ENCODE results near the gene EN2. TPM values are rescaled to one million over a fixed set of nuclear protein-coding genes. Genes with fewer than 3 reads are reported as not detected.

Gene EN2
- total RNA-seq, 4 donors from 2014 or later: 0.15 to 2.1 TPM; not detected in 2

DNA sequence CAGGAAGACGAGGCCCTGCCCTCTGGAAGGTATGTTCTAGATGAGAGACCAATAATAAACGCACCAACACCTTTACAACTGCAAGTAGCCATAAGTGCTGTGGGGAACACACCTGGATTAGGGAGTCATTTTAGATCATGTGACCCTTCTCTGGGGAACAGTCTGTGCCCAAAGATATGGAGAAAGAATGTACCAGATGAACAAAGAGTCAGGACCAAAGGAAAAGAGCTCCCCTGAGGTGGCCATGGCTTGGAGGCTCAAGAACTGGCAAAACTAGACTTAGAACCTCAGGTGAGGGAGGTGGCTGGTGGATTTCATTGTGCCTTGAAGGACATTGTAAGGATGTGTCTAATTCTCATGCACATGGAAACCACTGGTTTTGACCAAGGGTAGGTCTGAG lies 10.3 kb upstream of the EN2 start:
- no peak overlapping the region for H3K4me3 ChIP-seq
- H3K4me1 ChIP-seq: peaks cover 0 to 7% of the 10 kb centered on the region in 2 donors
- H3K27ac ChIP-seq: no peak overlapping the region
- H3K9me3 ChIP-seq: no peaks in the 10 kb centered on the region
- peaks cover 0 to 47% of the 10 kb centered on the region in 2 donors for H3K27me3 ChIP-seq
- DNase-seq: no peak
- TF ChIP-seq, protein P1, sequence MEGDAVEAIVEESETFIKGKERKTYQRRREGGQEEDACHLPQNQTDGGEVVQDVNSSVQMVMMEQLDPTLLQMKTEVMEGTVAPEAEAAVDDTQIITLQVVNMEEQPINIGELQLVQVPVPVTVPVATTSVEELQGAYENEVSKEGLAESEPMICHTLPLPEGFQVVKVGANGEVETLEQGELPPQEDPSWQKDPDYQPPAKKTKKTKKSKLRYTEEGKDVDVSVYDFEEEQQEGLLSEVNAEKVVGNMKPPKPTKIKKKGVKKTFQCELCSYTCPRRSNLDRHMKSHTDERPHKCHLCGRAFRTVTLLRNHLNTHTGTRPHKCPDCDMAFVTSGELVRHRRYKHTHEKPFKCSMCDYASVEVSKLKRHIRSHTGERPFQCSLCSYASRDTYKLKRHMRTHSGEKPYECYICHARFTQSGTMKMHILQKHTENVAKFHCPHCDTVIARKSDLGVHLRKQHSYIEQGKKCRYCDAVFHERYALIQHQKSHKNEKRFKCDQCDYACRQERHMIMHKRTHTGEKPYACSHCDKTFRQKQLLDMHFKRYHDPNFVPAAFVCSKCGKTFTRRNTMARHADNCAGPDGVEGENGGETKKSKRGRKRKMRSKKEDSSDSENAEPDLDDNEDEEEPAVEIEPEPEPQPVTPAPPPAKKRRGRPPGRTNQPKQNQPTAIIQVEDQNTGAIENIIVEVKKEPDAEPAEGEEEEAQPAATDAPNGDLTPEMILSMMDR (IDR thresholded peaks at IDR 0.05): no peak
- no peak for TF ChIP-seq POLR2A (IDR thresholded peaks at IDR 0.05)
- intact Hi-C loops (cut with DNase I; ENCODE audit: low total_unique reads): no loop called here
- no peaks in the 10 kb centered on the region for H3K36me3 ChIP-seq

GRCh38 chr7:155448632-155449007 lies 9.3 kb upstream of the EN2 start:
- no peaks in the 10 kb centered on the region for H3K36me3 ChIP-seq
- TF ChIP-seq, protein P1 (IDR thresholded peaks at IDR 0.05): no peak
- no peak for TF ChIP-seq POLR2A (IDR thresholded peaks at IDR 0.05)
- no peak for DNase-seq
- H3K4me3 ChIP-seq: no peak overlapping the region
- H3K27me3 ChIP-seq: peaks cover 8 to 57% of the 10 kb centered on the region in 2 donors
- H3K9me3 ChIP-seq: no peaks in the 10 kb centered on the region
- H3K4me1 ChIP-seq: peaks cover 0 to 7% of the 10 kb centered on the region in 2 donors
- H3K27ac ChIP-seq: no peak overlapping the region
- intact Hi-C loops (cut with DNase I; ENCODE audit: low total_unique reads): no loop called here

DNA sequence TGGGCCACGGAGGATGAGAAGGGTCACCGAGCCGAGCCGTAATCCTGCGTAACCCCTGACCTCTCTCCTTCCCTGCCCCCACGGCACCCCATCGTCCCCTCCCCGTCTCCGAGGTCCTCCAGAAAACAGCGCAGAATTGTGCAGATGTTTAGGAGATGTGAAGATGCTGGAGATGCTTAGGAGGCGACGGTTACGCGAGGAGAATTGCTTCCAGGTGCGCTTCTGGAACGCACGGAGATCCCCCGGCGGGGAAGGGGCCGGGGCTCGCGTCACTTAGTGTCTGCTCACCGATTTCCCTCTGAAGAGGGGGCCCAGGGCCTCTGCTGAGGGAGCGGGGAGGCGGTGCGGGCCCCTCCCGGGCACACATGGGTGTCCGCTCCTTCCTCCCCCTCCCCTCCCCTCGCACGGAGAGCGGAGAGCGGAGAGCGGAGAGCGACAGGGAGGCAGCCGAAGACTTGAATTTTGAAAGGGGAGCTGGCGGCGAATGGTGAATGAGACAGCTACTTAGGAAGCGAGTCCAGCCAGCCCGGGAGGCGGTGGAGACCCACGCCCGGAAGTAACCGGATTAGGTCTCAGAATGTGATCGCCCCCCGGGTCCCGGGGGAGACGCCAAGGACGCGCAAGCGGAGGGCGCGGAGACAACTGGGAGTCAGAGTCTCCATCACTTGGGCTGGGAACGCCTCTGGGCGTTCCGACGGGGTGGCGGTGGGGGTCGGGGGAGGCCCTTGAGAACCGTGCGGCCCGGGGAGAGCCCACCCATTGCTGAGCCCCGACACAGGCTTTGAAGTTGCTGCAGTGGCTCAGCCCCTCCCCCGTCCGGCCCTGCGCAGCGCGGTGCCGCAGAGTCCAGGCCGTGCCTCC lies 8.7 kb upstream of the EN2 start:
- no peak for TF ChIP-seq POLR2A (IDR thresholded peaks at IDR 0.05)
- TF ChIP-seq, protein P1 (IDR thresholded peaks at IDR 0.05): no peak
- intact Hi-C loops (cut with DNase I; ENCODE audit: low total_unique reads): no loop called here
- Histone ChIP-seq H3K27ac (no peak overlapping the region), H3K27me3 (peaks cover 13 to 64% of the 10 kb centered on the region in 2 donors), H3K4me1 (peaks cover 0 to 12% of the 10 kb centered on the region in 2 donors), H3K36me3 (no peaks in the 10 kb centered on the region), H3K4me3 (no peak overlapping the region), H3K9me3 (no peaks in the 10 kb centered on the region)
- DNase-seq: no peak

DNA sequence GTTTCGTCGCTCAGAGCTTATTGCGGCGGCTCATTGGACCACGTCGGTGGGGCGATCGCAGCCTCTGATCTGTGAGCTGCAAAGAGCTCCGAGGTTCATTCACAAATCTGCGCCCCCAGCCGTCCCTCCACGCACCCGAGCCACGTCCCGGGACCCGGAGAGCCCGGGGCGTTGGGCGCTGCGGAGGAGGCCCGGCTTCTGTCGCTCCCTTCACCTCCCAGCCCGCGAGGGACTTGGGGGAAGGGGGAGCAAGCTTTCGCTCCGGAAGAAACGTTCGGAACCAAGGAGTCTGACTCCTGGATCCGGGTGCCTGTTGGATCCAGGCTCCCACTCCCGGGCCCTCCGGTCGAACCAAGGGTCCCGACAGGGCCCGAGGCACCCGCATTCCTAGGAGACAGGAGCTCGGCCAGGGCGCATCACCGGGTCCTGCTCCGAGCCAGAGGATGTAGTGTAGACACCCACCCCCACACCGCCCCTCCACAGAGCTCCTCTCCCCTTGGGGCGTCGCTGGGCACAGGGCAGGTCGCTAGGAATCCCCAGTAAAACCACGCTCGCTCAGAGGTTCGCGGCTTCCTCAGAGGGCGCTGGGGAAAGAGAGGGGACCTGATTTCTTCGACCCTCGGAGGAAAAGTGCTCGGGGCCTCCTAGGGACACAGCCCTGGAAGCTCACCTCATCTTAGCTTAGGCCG lies 7.9 kb upstream of the EN2 start:
- H3K4me3 ChIP-seq: no peak overlapping the region
- H3K27ac ChIP-seq: no peak overlapping the region
- H3K36me3 ChIP-seq: no peaks in the 10 kb centered on the region
- no peak for DNase-seq
- no peak for TF ChIP-seq POLR2A (IDR thresholded peaks at IDR 0.05)
- TF ChIP-seq, protein P1 (IDR thresholded peaks at IDR 0.05): no peak
- peaks cover 0 to 18% of the 10 kb centered on the region in 2 donors for H3K4me1 ChIP-seq
- intact Hi-C loops (cut with DNase I; ENCODE audit: low total_unique reads): no loop called here
- H3K27me3 ChIP-seq: peaks cover 13 to 71% of the 10 kb centered on the region in 2 donors
- no peaks in the 10 kb centered on the region for H3K9me3 ChIP-seq

- H3K4me3 ChIP-seq: no peak overlapping the region
- H3K9me3 ChIP-seq: no peaks in the 10 kb centered on the region
- DNase-seq: no peak
- no peaks in the 10 kb centered on the region for H3K36me3 ChIP-seq
- peaks cover 13 to 77% of the 10 kb centered on the region in 2 donors for H3K27me3 ChIP-seq
- peaks cover 0 to 18% of the 10 kb centered on the region in 2 donors for H3K4me1 ChIP-seq
- intact Hi-C loops (cut with DNase I; ENCODE audit: low total_unique reads): no loop called here
- H3K27ac ChIP-seq: no peak overlapping the region
- TF ChIP-seq POLR2A (IDR thresholded peaks at IDR 0.05): no peak
- TF ChIP-seq, protein P1 (IDR thresholded peaks at IDR 0.05): no peak
These were observed 7.4 kb upstream of the EN2 start for GRCh38 chr7:155450558-155450969.

All from uterus (tissue), 4 donors.